Thoracic aorta (tissue), 2 donors: ENCODE data around the gene GINS2. TPM values are rescaled to one million over a fixed set of nuclear protein-coding genes. Genes with fewer than 3 reads are reported as not detected.

ENCODE experiments used
- ATAC-seq: fragments of 150-250 bp; one replicate; pipeline ENCODE4 v1.8.0; 2017; ENCODE audit warnings: low read depth; ENCODE audit not compliant: insufficient number of reproducible peaks, low FRiP score
- DNase-seq: peaks from one replicate; pipeline ENCODE4 v3.0.0-alpha.2; 2020; ENCODE audit warnings: low spot score
- H3K27ac ChIP-seq, 2 donors: fragments of 200-600 bp; sonication (generic); 1 replicate in 1 of 2; 2 replicates in 1 of 2; pipeline ENCODE4 v1.5.1; 2016; ENCODE audit warnings: mild to moderate bottlenecking in 2 of 2, moderate library complexity in 2 of 2
- H3K27me3 ChIP-seq: fragments of 200-600 bp; sonication (generic); replicated peaks from 2 replicates; pipeline ENCODE4 v1.6.0; 2016; ENCODE audit warnings: mild to moderate bottlenecking; ENCODE audit not compliant: insufficient read depth
- H3K36me3 ChIP-seq: fragments of 200-600 bp; sonication (generic); one replicate; pipeline ENCODE4 v1.5.1; 2016
- H3K4me1 ChIP-seq, 2 donors: fragments of 200-600 bp; sonication (generic); 1 replicate in 1 of 2; 2 replicates in 1 of 2; pipeline versions ENCODE4 v1.5.1 to v1.6.0; 2016; ENCODE audit warnings: low read depth in 2 of 2, mild to moderate bottlenecking in 1 of 2; ENCODE audit not compliant: control insufficient read depth in 1 of 2
- H3K4me3 ChIP-seq: fragments of 200-600 bp; sonication (generic); 2 replicates; pipeline ENCODE4 v1.5.1; 2016; ENCODE audit warnings: mild to moderate bottlenecking
- H3K9me3 ChIP-seq: fragments of 200-600 bp; sonication (generic); 2 replicates; pipeline ENCODE4 v1.5.1; 2016
- CTCF ChIP-seq: fragments of 200-600 bp; sonication (generic); IDR thresholded peaks from one replicate; pipeline ENCODE4 v1.5.1; 2019; ENCODE audit warnings: antibody characterized with exemption
- total RNA-seq, 2 donors: library from RNA; depleted of rRNA; stranded (reverse); fragments of >200 nt; gene quantifications; one replicate each; pipeline versions ENCODE4 v1.1.0 to v1.2.3, GENCODE V29; 2016

The GINS2 gene
- total RNA-seq, 2 donors from 2014 or later: 0.28 to 2.0 TPM

- no peak overlapping the region for H3K27ac ChIP-seq
- no peaks in the 10 kb centered on the region for H3K9me3 ChIP-seq
- no peaks in the 10 kb centered on the region for H3K4me1 ChIP-seq
- no peak overlapping the region for H3K4me3 ChIP-seq
- peaks cover 75% of the 10 kb centered on the region for H3K36me3 ChIP-seq
- ATAC-seq (no peak), DNase-seq (no peak)
- H3K27me3 ChIP-seq: no peaks in the 10 kb centered on the region
- TF ChIP-seq CTCF: no peak
These were observed 25.6 kb downstream of the GINS2 start for GRCh38 chr16:85662976-85663830.

GRCh38 chr16:85662482-85662812 is 26.3 kb downstream of the GINS2 start:
- Histone ChIP-seq H3K4me1 (no peaks in the 10 kb centered on the region), H3K27me3 (no peaks in the 10 kb centered on the region), H3K9me3 (no peaks in the 10 kb centered on the region), H3K27ac (no peak overlapping the region), H3K4me3 (no peak overlapping the region), H3K36me3 (peaks cover 76% of the 10 kb centered on the region)
- DNase-seq: no peak
- no peak for ATAC-seq
- no peak for TF ChIP-seq CTCF

GRCh38 chr16:85661740-85662481 is 26.8 kb downstream of the GINS2 start:
- H3K27ac ChIP-seq: no peak overlapping the region
- H3K36me3 ChIP-seq: peaks cover 74% of the 10 kb centered on the region
- TF ChIP-seq CTCF: no peak
- no peak for DNase-seq
- H3K9me3 ChIP-seq: no peaks in the 10 kb centered on the region
- ATAC-seq: no peak
- no peak overlapping the region for H3K4me3 ChIP-seq
- H3K27me3 ChIP-seq: no peaks in the 10 kb centered on the region
- H3K4me1 ChIP-seq: peaks cover 0 to 2% of the 10 kb centered on the region in 2 donors

- H3K36me3 ChIP-seq: peaks cover 72% of the 10 kb centered on the region
- H3K27ac ChIP-seq: no peak overlapping the region
- TF ChIP-seq CTCF: no peak
- ATAC-seq: no peak
- no peaks in the 10 kb centered on the region for H3K27me3 ChIP-seq
- H3K9me3 ChIP-seq: no peaks in the 10 kb centered on the region
- peaks cover 0 to 7% of the 10 kb centered on the region in 2 donors for H3K4me1 ChIP-seq
- no peak for DNase-seq
- H3K4me3 ChIP-seq: no peak overlapping the region
These were observed 27.7 kb downstream of the GINS2 start for GRCh38 chr16:85660843-85661739.
